ENCODE measurements around the gene LMO7.
"Not testable (repeated sequence)": the region's sequence is repeated elsewhere in the genome, so short reads cannot be mapped to it uniquely, and the experiment has no call there.

Gene LMO7

GRCh38 chr13:75771818-75772217 is 135.7 kb downstream of the LMO7 start:
- DNase-seq (ENCODE audit: low spot score) = no peak

GRCh38 chr13:75774176-75774575 is 138.0 kb downstream of the LMO7 start:
- no peak for DNase-seq (ENCODE audit: low spot score)

- no peak for DNase-seq (ENCODE audit: low spot score)
These were observed 140.4 kb downstream of the LMO7 start for GRCh38 chr13:75776550-75776949.

DNA sequence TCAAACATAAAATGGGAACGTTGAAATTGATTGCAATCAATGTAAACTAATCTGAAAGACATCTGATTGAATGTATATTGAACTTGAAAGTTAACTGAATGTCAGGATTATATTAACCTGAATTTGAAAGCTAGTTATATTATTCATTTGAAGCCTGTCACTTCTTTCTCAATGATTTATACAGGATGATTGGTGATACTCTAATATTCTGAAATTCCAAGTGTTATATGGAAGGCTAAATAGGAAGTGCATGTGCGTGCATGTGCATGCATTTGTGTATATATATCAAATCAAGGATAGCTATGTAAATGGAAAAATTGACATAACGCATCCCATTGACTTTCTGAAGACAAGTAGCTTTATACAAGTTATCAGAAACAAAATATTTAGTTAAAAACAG is 143.3 kb downstream of the LMO7 start:
- DNase-seq (ENCODE audit: low spot score) = no peak

DNA sequence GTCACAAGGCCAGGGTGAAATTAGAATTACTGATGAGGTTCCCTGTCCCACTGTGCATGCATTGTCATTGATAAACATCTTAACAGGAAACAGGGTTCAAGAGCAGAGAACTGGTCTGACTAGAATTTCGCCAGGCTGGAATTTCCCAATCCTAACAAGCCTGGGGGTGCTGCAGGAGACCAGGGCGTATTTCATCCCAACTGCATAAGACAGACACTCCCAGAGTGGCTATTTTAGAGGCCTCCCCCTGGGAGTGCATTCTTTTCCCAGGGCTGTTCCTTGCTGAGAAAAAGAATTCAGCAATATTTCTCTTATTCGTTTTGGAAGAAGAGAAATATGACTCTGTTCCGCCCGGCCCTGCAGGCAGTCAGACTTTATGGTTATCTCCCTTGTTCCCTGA is 144.0 kb downstream of the LMO7 start:
- not testable (repeated sequence) for DNase-seq (ENCODE audit: low spot score)

DNA sequence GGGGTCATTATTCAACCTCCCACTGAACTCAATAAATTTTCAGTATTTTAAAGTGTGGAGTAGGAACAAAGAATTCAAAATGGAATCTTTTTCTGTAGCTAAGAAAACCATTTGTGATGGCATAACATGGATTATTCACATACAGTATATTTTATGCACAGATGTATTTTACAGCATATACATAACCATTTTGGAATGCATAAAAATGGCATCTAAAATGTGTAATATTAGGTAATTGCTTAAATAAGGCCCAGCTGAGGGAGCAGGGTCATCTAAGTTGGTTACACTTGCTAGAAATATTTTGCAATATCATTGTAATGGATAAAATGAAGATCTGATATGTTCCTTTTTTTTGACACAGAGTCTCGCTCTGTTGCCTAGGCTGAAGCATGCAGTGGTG is 146.9 kb downstream of the LMO7 start:
- no peak for DNase-seq (ENCODE audit: low spot score)

DNA sequence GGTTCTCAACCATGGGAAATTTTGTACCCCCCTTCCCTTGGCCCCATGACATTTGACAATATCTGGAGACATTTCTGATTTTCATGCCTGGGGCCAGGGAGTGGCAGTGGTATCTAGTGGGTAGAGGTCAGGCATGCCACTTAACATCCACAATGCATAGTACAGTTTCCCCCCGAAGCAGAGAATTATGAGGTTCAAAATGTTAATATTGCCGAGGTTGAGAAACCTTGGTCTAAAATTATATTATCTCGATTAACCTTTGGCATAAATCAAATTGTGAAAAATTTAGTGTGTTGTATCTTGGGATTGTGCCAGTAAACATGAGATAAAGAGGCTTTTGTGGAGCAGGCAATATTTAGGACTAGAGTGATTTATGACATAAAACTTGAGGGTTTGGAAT is 147.9 kb downstream of the LMO7 start:
- no peak for DNase-seq (ENCODE audit: low spot score)

GRCh38 chr13:75785130-75785529 is 149.0 kb downstream of the LMO7 start:
- no peak for DNase-seq (ENCODE audit: low spot score)

DNA sequence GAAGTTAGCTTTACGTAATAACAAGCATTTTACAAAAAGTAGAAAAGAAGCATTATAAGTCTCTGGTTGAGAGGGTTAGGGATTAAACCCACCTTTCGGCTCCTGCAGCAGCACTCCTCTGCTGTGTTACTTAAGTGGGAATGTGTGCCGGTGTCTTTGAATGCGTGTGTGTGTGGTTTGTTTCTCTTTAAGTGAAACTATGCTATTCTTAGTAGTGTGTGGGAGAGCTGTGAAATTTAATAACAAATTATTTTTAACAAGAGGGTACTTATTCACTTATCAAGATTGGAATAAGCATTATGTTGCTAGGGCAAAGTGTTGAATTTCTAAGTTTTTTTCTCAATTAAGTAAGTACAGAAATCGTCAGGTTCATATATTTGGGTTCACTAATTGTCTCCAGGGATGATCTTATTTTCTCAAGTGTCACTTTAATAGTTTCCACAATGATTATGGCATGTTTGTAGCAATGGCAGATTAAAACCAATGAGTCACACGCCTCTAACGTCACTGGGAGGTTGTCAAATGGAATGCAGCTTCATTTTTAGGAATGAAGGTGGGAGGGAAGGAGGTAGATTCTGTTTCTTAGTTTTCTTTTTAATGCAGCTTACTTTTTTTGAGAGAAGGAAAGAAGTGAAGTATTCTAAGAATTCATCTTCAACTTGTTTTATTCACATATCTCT is 151.3 kb downstream of the LMO7 start:
- no peak for DNase-seq (ENCODE audit: low spot score)

DNA sequence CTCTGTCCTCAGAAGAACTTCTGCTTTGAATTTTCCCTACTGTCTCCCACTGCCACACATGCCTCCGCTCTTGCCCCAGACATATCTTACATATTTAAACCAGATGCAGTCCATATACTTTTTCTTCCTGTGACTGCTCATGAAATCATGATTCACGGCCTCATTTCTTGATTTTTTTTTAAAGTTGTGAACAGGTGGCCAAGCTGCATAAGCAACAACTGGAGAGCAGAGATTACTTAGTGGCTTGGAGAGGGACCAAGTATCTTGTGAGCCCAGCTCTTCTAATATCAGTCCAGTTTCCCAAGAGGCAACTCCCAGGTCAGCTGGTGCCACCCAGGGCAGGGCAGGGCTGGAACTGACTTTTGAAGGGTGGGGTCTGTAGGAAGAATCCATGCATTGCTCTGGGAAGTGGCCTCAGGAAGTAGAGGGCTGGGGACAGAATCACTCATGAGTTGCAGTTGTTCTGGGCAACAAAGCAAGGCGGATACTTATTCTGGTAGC is 152.4 kb downstream of the LMO7 start:
- no peak for DNase-seq (ENCODE audit: low spot score)

- DNase-seq (ENCODE audit: low spot score) = no peak
These were observed 153.5 kb downstream of the LMO7 start for GRCh38 chr13:75789451-75790197.

DNA sequence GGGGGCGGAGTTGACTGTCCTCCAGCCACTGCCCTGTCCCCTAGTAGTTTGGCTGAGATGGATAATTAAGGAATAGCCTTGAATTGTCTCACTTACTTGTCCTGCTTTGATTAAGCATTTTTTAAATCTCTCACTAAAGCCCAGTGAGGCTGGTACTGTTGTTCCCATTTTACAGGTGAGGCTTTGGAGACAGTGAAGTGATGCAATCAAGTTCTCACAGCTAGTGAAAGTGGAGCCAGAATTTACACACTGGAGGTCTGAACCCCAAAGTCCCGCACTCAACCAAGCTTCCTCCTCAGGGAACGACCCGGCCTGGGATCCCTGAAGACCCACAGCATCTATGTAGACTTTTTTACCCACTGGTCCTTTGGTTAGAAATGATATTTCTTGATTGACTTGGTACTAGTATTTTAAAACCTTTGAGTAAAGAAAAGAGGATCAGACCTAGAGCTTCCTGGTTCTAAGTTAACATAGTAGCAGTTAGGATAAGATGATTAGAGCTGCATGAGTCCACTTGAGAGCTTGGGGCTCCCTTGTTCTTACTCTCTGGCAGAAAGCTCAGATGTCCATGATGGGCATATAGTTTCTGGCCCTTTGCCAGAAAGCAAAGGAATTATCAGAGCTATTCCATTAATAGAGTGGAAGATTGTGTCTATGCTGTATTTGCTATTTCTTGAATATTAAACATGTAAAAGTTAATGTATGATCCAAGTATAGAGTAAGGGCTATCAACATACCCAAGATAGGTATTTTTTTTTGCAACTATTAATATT is 154.3 kb downstream of the LMO7 start:
- no peak for DNase-seq (ENCODE audit: low spot score)

DNA sequence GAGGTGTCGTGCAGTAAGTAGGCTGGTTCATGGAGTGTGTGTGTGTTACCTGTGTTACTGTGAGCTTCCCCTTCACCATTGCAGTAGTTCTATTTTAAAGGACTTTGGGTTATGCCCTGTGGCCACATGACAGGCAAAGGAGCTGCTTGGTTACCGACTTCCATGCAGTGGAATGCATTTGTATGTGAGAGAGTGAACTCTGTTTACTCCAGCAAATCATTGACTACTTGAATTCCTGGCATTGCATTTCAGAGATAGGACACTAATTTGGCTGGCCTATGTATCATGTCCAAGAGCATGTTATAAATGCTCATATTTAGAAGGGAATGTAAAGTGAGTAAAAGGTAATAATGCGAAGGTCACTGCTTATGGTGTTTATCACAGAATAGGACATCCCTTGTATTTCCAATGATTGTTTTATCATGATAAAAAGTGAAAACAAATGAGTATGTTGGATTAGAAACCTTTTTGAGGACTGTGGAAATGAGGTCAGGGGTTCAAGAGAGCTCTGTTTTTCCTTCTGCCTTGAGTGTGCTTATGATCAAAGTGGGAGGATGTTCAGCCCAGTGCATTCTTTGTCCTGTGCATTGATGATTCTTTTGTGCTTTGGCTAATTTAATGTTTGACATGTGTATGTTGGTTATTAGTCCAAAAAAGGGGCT is 156.5 kb downstream of the LMO7 start:
- no peak for DNase-seq (ENCODE audit: low spot score)

GRCh38 chr13:75793188-75793567 is 157.0 kb downstream of the LMO7 start:
- DNase-seq (ENCODE audit: low spot score) = not testable (repeated sequence)

GRCh38 chr13:75794663-75795062 is 158.5 kb downstream of the LMO7 start:
- no peak for DNase-seq (ENCODE audit: low spot score)

GRCh38 chr13:75795274-75795673 is 159.1 kb downstream of the LMO7 start:
- no peak for DNase-seq (ENCODE audit: low spot score)

GRCh38 chr13:75796825-75797224 is 160.7 kb downstream of the LMO7 start:
- no peak for DNase-seq (ENCODE audit: low spot score)

DNA sequence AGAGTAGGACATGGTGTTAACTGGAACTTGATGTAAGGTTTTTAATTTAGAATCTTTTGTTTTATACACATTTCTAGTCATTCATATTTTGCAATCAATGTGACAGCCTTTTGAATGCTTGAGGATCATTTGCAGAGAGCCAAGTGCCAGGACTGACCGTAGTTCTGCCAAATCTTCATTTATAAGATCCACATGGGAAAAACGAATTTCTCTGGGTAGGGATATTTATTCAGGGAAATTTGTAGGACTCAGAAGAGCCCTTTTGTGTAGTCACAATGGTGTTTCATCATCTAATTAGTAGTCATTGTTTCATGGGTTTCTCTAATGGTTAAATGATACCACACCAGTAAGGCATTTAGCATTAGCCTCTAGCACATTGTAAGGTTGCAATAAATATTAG is 161.1 kb downstream of the LMO7 start:
- no peak for DNase-seq (ENCODE audit: low spot score)

DNA sequence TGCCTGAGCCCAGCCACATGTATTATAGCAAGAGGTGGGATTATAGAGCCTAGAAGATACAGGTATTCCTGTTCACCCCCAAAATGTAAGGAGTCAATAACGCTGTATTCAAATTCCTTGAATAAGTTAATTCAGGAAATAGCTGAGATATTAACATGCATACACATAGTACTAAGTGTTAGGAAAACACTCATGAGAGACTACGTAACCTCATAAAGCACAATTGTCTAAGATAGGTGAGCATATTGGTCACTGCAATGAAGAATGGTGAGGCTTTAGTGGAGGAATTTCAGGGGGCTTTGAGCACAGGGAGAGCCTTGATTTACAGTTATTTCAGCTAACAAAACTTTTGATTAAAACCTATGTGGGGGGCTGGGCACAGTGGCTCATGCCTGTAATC is 161.6 kb downstream of the LMO7 start:
- no peak for DNase-seq (ENCODE audit: low spot score)

DNA sequence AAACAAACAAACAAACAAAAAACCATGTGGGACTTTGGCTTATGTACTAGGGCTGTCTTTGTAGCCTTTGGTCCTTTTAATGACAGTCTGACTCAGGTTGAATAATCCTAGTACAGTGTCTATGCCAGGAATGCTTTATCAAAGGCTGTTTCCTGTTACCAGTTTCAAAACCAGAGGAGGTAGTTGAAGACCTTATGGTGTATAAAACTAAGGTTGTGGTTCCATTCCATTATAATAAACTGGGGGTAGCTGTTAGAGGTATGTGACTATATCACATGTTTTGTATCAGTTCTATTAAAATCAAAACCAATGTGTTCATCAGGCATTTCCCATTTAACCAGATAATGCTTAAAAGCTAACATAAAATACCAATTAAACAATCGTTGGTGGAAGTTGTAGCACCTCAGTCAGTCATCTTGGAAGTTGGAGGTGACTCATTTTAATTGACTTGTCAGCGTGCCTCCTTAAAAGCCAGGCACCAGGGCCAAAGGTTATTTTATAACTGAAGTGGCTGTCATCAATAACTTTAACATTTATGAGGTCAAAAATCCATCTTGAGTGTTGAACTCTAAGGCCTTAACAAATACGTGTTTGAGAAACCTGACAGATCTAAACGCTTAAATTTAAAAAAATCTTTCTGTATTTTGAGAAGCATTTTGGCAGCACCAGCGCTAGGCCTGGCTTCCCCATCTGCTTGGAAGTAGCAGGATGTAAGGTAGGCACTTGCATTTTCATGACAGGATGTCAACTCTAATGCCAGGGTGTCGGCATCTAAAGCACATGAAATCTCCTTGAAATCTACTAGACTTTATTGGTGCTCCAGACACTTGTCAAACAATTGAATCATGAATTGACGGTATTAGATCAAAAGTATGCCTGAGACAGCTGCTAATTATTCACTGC is 162.5 kb downstream of the LMO7 start:
- no peak for DNase-seq (ENCODE audit: low spot score)

DNA sequence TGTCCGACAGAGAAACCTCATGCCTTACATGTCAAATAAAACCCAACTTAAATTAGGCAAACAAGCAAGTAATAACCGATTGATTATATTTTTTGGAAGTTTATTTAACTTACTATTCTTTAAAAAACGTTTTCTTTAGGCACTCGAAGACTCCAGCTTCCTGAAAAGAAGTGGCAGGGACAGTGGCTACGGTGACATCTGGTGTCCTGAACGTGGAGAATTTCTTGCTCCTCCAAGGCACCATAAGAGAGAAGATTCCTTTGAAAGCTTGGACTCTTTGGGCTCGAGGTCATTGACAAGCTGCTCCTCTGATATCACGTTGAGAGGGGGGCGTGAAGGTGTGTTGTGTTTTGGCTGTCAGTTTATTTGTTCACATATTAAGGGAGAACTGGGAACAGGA is 164.4 kb downstream of the LMO7 start:
- no peak for DNase-seq (ENCODE audit: low spot score)
